ENCODE results near the gene NMNAT2.

DNA sequence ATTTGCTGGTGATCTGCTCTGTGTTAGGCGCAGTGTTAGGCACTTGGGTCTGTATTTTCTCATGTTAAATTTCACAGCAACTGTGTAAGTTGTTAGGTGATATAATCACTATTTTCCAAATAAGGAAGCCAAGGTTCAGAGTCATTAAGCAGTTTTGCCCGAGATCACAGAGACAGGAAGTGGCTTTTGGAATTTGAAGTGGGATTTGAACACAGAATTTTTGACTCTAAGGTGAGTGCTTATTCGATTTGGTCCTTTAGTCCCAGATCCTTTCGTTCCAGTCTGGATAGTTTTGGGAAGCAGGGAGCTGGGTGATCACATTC lies 114.9 kb downstream of the NMNAT2 start:
- TF ChIP-seq YY1 (IDR thresholded peaks at IDR 0.05; ENCODE audit: insufficient read depth, insufficient read length) (no peak), ZNF274 (IDR thresholded peaks at IDR 0.05; ENCODE audit: low read depth, low read length) (no peak), SUZ12 (IDR thresholded peaks at IDR 0.05; ENCODE audit: extremely low read depth, insufficient read depth, insufficient read length) (no peak)

Measured in NT2/D1 (cell line).